Smooth muscle cell (in vitro differentiated cells): ENCODE measurements around the gene ZNF679. TPM values are rescaled to one million over a fixed set of nuclear protein-coding genes. Genes with fewer than 3 reads are reported as not detected.
"Not testable (repeated sequence)": the region's sequence is repeated elsewhere in the genome, so short reads cannot be mapped to it uniquely, and the experiment has no call there.

Experiments used
- DNase-seq: peaks from one replicate; lab custom pipeline; 2025; ENCODE audit not compliant: unreplicated experiment; lab: John Stamatoyannopoulos, UW
- H2AFZ ChIP-seq: fragments of 200-600 bp; sonication (generic); 2 replicates; pipeline ENCODE4 v1.6.0; 2016; ENCODE audit warnings: antibody characterized with exemption, low read depth, mild to moderate bottlenecking
- H3F3A ChIP-seq: fragments of 200-600 bp; sonication (generic); 2 replicates; pipeline ENCODE4 v1.6.0; 2017; ENCODE audit warnings: antibody characterized with exemption, low read depth
- H3K27ac ChIP-seq: fragments of 200-600 bp; sonication (generic); 2 replicates; pipeline ENCODE4 v1.5.1; 2016; ENCODE audit warnings: low read depth, mild to moderate bottlenecking
- H3K27me3 ChIP-seq: fragments of 200-600 bp; sonication (generic); 2 replicates; pipeline ENCODE4 v1.6.1; 2016; ENCODE audit warnings: low read depth, mild to moderate bottlenecking
- H3K36me3 ChIP-seq: fragments of 200-600 bp; sonication (generic); 2 replicates; pipeline ENCODE4 v1.5.1; 2016; ENCODE audit warnings: low read depth
- H3K4me1 ChIP-seq: fragments of 200-600 bp; sonication (generic); 2 replicates; pipeline ENCODE4 v1.5.1; 2016; ENCODE audit warnings: low read depth
- H3K4me2 ChIP-seq: fragments of 200-600 bp; sonication (generic); 2 replicates; pipeline ENCODE4 v1.6.0; 2016; ENCODE audit warnings: mild to moderate bottlenecking
- H3K4me3 ChIP-seq: fragments of 200-600 bp; sonication (generic); 2 replicates; pipeline ENCODE4 v1.5.1; 2016; ENCODE audit warnings: mild to moderate bottlenecking
- H3K79me2 ChIP-seq: fragments of 200-600 bp; sonication (generic); 2 replicates; pipeline ENCODE4 v1.6.0; 2016; ENCODE audit warnings: low read depth, mild to moderate bottlenecking
- H3K9ac ChIP-seq: fragments of 200-600 bp; sonication (generic); 2 replicates; pipeline ENCODE4 v1.6.0; 2016; ENCODE audit warnings: low read depth
- H3K9me3 ChIP-seq: fragments of 200-600 bp; sonication (generic); replicated peaks from 2 replicates; pipeline ENCODE4 v1.5.1; 2016; ENCODE audit warnings: low read depth
- H4K20me1 ChIP-seq: fragments of 200-600 bp; sonication (generic); 2 replicates; pipeline ENCODE4 v1.6.0; 2016; ENCODE audit warnings: low read depth
- WGBS: methylation state at CpG from one replicate; pipeline ENCODE4 v1.1.7; 2016; ENCODE audit warnings: low lambda C conversion rate; 5-methylcytosine and 5-hydroxymethylcytosine counted together
- polyA plus RNA-seq: library from polyadenylated mRNA; unstranded; fragments of >200 nt; fragmentation: Nextera tagmentation; extraction: Ambion mirVana; gene quantifications from 2 replicates; pipeline ENCODE4 v1.2.1, GENCODE V29; 2016
- total RNA-seq: library from RNA; depleted of rRNA; stranded (reverse); fragments of >200 nt; gene quantifications from 2 replicates; pipeline ENCODE4 v1.2.3, GENCODE V29; 2014
- TF ChIP-seq, protein P1 (sequence below): fragments of 200-600 bp; sonication (generic); IDR thresholded peaks from 2 replicates; pipeline ENCODE4 v1.5.1; 2017; ENCODE audit warnings: borderline replicate concordance, mild to moderate bottlenecking, antibody characterized with exemption; ENCODE audit not compliant: insufficient read depth, poor library complexity, severe bottlenecking

Gene ZNF679
- total RNA-seq (not detected in 2 replicates), polyA plus RNA-seq (not detected in 2 replicates)

DNA sequence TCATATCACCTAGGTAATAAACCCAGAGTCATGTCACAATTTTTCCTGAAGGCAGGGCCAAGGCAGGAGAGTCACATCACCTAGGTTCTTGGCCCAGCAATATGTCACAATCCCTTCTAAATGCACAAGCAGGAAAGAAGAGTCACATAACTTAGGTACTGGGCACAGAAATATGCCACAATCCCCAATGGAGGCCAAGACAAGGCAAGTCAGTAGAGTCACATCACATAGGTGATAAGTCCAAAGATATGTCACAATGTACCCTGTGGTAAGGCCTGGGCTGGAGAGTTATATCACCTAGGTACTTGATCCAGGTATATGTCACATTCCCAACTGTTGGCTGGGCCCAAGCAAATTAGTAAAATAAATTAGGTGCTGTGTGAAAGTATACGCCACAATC lies at the start of gene ZNF679:
Gene ZNF679, plus strand, starts transcription at position 301 of the 400 bp plus-strand sequence. CDS start 20,644 bp downstream, outside the sequence.
- H3K9me3 ChIP-seq, H2AFZ ChIP-seq, H4K20me1 ChIP-seq, H3K27me3 ChIP-seq, H3K9ac ChIP-seq, H3K4me2 ChIP-seq, H3K4me1 ChIP-seq, H3K27ac ChIP-seq, DNase-seq, H3K36me3 ChIP-seq, H3K4me3 ChIP-seq, H3F3A ChIP-seq, H3K79me2 ChIP-seq: not testable (repeated sequence)
- 81% methylated on average over 1 of the region's 1 CpG for WGBS

DNA sequence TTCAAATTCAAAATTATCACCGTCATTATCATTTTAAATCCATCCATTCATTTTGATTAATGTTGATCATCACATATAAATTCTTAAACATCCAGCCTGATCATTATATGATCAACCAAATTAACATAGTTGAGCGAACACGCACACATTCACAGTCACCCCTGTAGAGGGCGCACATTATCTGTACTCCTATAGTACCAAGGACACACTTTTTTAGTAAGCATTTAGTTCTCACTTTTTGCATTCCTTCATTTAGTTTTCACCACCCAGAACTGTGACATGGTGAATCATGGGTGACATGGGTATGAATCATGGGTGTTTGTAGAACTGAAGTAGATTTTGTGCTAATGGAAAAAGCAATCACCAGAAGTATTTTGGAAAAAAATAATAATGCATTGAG lies 47.3 kb upstream of the ZNF679 start:
- TF ChIP-seq, protein P1, sequence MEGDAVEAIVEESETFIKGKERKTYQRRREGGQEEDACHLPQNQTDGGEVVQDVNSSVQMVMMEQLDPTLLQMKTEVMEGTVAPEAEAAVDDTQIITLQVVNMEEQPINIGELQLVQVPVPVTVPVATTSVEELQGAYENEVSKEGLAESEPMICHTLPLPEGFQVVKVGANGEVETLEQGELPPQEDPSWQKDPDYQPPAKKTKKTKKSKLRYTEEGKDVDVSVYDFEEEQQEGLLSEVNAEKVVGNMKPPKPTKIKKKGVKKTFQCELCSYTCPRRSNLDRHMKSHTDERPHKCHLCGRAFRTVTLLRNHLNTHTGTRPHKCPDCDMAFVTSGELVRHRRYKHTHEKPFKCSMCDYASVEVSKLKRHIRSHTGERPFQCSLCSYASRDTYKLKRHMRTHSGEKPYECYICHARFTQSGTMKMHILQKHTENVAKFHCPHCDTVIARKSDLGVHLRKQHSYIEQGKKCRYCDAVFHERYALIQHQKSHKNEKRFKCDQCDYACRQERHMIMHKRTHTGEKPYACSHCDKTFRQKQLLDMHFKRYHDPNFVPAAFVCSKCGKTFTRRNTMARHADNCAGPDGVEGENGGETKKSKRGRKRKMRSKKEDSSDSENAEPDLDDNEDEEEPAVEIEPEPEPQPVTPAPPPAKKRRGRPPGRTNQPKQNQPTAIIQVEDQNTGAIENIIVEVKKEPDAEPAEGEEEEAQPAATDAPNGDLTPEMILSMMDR, result no peak
- Histone ChIP-seq H3K4me2 (no peak overlapping the region), H3K36me3 (no peaks in the 10 kb centered on the region), H4K20me1 (no peaks in the 10 kb centered on the region), H3K9ac (no peak overlapping the region), H2AFZ (no peak overlapping the region), H3K27me3 (no peaks in the 10 kb centered on the region), H3K4me3 (no peak overlapping the region), H3F3A (no peaks in the 10 kb centered on the region), H3K9me3 (no peaks in the 10 kb centered on the region), H3K4me1 (no peaks in the 10 kb centered on the region), H3K79me2 (no peaks in the 10 kb centered on the region), H3K27ac (no peak overlapping the region)
- no peak for DNase-seq
- 73% methylated on average over 4 of the region's 4 CpGs for WGBS

DNA sequence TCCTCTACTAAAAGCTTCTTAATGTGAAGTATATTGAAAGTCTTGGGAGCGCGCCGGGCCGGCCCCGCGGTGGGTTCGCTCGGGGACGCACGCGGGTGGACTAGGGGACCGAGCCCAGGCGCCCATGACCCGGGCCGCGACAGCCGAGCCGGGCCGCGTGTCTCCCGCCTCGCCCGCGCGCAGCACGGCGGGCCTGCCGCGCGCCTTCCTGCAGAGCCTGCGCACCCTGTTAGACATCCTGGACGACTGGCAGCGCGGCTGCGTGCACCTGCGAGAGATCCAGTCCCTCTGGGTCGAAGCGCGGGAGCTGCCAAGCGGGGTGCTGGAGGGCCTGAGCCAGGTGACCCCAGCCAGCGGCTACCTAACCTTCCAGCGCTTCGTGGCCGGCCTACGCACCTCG lies 46.7 kb upstream of the ZNF679 start:
- no peak overlapping the region for H2AFZ ChIP-seq
- H3K4me1 ChIP-seq, result no peaks in the 10 kb centered on the region
- no peak overlapping the region for H3K4me2 ChIP-seq
- no peaks in the 10 kb centered on the region for H3K79me2 ChIP-seq
- WGBS, result 96% methylated on average over 29 of the region's 46 CpGs
- H3K36me3 ChIP-seq, result no peaks in the 10 kb centered on the region
- no peaks in the 10 kb centered on the region for H3K27me3 ChIP-seq
- TF ChIP-seq, protein P1, result no peak
- H3F3A ChIP-seq, result no peaks in the 10 kb centered on the region
- DNase-seq, result no peak
- no peak overlapping the region for H3K4me3 ChIP-seq
- H3K27ac ChIP-seq, result no peak overlapping the region
- no peaks in the 10 kb centered on the region for H4K20me1 ChIP-seq
- no peak overlapping the region for H3K9ac ChIP-seq
- no peaks in the 10 kb centered on the region for H3K9me3 ChIP-seq

DNA sequence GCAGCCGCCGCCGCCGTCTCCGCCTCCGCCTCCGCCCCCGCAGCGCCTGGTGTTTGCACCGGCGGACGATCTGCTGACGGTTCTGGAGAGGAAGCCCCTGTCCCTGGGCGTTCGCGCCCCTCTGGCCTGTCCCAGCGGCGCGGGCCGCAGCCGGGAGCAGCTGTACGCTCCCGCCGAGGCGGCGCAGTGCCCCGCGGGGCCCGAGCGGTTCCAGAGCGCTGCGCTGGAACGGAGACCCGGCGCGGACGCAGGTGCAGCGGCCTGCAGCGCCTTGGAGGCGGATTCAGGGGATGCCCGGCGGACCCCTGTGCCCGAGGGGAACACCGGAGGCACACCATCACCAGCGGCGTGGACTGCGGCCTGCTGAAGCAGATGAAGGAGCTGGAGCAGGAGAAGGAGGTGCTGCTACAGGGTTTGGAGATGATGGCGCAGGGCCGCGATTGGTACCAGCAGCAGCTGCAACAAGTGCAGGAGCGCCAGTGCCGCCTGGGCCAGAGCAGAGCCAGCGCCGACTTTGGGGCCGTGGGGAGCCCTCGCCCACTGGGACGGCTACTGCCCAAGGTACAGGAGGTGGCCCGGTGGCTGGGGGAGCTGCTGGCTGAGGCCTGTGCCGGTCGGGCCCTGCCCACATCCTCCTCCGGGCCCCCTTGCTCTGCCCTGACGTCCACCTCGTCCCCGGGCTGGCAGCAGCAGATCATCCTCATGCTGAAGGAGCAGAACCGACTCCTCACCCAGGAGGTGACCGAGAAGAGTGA lies 46.1 kb upstream of the ZNF679 start:
- H3K4me3 ChIP-seq, result no peak overlapping the region
- no peaks in the 10 kb centered on the region for H3K27me3 ChIP-seq
- no peaks in the 10 kb centered on the region for H4K20me1 ChIP-seq
- no peaks in the 10 kb centered on the region for H3F3A ChIP-seq
- TF ChIP-seq, protein P1, result no peak
- DNase-seq, result no peak
- H3K36me3 ChIP-seq, result no peaks in the 10 kb centered on the region
- WGBS, result 94% methylated on average over 60 of the region's 66 CpGs
- no peaks in the 10 kb centered on the region for H3K9me3 ChIP-seq
- no peak overlapping the region for H3K27ac ChIP-seq
- H3K4me2 ChIP-seq, result no peak overlapping the region
- no peaks in the 10 kb centered on the region for H3K4me1 ChIP-seq
- H3K79me2 ChIP-seq, result no peaks in the 10 kb centered on the region
- no peak overlapping the region for H2AFZ ChIP-seq
- no peak overlapping the region for H3K9ac ChIP-seq
